Fibroblast of skin of scalp (primary cell): Measurements from ENCODE around the gene CCDC27. TPM values are rescaled to one million over a fixed set of nuclear protein-coding genes. Genes with fewer than 3 reads are reported as not detected.

ENCODE experiments used
- DNase-seq: peaks from one replicate; pipeline ENCODE4 v3.0.0-alpha.2; 2013
- polyA plus RNA-seq, 2 experiments: library from polyadenylated mRNA; unstranded; fragments of 120-200 nt; gene quantifications; one replicate each; pipeline ENCODE4 v1.2.1, GENCODE V29; 2013; ENCODE audit not compliant: insufficient read length in 2 of 2

CCDC27 gene
- not detected for polyA plus RNA-seq (2013, experiment 1 of 2; ENCODE audit: insufficient read length)
- polyA plus RNA-seq (2013, experiment 2 of 2; ENCODE audit: insufficient read length): not detected

DNA sequence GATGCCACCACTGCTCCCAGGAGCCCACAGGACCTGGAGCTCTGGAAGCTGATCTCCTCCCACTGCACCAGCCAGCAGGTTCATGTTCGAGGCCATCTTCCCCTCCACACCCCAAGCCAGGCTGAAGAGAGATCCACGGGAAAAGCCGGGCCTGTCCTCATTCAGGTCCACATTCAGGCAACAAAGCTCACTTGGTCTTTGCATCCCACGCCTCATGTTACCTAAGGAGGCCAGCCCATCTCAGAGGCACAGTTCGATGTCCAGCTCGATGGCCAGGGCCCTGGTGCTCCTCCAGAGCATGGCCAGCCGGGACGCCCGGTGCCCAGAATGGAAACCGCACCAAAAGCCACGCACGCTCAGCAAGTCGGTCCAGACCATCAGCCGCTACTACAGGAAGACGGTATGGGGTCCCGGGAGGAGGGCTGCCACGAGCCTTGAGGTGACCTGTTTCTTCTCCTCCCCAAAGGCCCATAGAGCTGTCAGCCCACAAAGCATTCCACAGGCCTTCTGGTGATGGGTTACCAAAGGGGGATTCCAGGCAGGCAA is at the start of gene CCDC27:
Gene CCDC27 (plus strand): TSS at position 51 of the 546 bp plus-strand sequence. CDS start 32 bp downstream, at position 83.
- no peak for DNase-seq

DNA sequence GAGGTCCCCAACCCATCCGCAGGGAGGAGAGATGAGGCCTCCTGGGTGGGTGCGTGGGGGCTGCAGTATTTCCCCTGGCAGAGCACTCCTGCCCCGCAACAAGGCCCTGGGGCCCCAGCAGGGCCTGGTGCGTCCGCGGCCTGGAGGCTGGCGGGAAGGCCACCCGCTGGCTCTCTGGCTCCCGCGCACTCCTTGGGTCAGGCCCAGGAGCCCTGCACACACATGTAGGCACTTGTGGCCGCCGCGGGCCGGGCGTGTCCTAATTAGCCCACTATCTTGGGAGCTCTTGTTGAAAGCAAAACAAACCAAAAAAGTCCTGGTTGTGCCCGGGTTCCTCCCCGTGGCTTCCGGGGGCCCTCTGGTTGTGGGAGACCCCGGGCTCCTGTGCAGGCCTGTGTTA is 49.7 kb upstream of the CCDC27 start:
- DNase-seq: no peak

DNA sequence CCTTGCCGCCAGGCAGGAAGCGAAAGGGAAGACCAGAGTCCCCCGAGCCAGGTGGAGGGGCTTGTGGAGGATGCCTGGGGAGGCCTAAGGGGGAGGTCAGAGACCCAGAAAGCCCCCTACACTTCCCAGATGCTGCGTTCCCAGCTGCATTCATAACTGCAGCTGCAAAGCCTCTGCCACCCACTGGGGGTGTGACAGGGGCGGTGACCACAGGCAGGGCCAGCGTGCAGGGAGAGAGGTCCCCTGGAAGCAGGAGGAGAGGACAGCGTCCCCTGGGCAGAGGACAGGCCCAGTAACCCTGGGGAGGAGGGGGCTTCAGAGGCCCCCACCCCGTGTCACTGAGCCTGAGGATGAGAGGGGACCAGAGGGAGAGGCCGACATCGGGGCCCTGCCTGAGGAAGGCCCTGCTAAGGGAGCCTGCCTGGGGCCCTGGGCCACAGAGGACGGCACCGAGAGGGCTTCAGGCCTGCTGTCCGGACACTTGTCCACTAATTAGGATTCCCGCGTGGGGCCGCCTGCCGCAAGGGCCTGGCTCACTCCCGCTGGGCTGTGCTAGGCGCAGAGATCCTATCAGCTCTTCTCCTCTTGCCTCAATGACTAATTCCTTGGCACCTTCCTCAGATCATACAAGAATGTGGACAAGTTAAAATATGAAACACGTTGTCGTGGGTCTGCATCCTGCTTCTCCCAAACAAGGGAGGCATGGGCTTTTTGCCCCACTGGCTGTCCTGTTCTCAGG is 49.1 kb upstream of the CCDC27 start:
- peak; percentile 45 for DNase-seq

DNA sequence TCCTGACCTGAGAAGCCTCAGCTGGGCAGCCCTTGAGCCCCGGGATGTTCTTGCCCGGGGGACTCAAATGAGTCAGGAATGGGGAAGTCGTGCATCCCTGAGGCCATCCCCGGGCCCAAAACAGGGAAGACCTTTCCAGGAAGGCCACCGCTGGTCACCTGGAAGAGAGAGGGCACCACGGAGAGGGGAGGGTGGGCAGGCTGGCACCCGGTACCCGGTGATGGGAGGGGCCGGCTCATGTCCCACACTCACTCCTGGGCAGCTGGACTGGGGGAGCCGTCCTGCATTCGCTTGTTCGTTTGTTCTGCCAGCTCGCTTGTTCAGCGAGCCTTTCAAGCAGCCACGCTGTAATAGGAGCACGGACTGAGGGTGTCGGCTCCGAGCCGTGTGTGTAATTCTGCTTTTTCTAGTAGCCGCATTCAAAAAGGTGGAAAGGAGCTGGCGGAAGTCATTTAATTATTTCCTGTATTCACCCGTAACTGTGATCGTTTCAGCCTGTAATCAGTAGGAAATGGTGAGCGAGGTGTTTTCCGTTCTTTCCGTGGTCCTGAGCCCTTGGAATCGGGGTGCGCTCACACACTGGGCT is 48.4 kb upstream of the CCDC27 start:
- no peak for DNase-seq

DNA sequence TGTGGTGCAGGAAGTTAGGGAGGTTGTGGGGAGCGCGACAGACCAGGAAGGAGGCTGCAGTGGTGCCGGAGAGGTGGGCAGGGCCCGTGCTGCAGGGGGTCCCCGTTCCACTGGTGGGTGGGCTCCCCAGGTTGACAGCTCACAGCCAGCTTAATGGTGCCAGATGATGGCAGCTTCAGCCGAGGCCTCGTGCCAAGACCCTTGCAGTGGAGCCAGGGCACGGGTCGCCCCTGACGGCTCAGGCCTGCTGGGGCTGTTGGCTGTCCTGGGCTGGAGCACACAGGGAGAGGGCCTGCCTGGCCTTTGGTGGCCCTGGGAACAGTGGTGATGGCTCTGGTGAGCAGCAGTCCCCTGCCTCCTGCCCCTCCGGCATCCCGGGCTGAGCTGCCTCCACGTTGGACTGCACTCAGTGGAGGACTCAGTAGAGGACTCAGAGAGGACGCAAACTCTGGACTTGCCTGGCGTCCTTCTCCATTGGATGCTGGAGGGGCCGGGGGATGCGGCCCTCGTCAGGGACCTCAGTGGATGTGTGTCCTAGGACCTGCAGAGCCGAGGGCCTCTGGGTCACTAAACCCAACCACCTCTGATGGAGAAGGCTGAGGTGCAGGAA is 46.8 kb upstream of the CCDC27 start:
- DNase-seq: no peak

DNA sequence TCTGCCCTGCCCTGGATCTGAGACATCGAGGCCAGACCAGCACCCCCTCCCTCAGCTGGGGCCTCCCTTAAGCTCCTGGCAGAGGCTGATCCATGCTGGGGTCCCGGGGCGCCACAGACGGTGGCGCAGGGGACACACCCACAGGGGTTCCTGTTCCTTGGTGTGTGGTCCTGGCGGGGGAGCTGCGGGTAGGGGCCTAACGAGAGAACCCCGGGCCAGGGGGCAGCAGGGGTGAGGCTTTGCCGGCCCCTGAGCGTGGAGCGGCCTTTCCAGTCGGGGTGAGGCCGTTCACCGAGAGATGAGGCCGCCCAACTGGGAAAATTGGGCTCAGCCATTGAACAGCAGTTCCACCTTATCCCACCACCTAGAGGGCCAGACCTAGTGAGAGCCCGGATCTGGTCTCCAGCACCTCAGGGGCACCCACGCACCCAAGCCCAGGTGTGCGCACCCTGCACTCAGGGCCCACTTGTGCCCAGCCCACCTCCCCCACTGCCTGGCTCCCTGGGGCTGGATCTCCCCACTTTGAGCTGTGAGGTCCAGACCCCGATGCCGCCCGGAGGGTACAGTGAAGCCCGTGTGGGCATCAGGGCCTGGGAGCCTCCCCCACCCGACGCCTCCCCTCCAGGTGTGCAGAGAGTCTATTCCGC is 45.5 kb upstream of the CCDC27 start:
- DNase-seq: no peak

DNA sequence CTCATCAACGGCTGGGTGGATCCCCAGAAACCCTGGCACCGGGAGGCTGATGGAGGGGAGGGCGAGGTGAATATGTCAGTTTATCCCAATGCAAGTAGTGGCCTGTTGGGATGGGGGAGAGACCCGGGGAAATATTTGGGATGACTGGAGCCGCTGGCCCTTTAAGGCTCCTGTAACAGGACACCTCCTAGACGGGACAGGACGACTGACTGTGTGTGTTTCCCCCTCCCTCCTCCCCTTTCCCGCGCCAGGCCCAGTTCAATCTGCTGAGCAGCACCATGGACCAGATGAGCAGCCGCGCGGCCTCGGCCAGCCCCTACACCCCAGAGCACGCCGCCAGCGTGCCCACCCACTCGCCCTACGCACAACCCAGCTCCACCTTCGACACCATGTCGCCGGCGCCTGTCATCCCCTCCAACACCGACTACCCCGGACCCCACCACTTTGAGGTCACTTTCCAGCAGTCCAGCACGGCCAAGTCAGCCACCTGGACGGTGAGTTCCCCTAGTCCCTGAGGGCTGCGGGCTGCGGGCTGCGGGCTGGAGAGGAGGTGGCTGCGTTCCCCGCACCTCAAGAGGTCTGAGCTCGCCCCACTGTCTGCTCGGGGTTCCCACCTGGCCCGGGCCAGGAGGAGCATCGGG is 44.8 kb upstream of the CCDC27 start:
- DNase-seq: no peak

DNA sequence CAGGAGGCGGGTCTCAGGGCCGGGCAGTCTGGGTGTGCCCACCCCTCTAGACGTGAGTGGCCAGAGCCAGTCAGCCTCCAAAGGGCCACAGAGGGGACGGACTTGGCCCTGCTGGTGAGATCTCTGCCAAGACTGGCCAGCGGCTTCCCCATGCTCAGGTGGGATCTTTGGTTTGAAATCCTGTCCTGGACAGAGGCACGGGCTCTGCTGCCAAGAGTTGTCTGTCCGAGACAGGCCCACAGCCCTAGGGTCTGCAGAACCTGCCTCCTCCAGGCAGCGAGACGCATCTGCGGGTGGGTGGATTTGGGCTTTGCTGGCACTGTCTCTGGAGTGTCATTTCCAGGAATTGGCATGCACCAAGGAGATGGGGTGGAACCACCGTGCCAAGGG is 44.3 kb upstream of the CCDC27 start:
- no peak for DNase-seq

DNA sequence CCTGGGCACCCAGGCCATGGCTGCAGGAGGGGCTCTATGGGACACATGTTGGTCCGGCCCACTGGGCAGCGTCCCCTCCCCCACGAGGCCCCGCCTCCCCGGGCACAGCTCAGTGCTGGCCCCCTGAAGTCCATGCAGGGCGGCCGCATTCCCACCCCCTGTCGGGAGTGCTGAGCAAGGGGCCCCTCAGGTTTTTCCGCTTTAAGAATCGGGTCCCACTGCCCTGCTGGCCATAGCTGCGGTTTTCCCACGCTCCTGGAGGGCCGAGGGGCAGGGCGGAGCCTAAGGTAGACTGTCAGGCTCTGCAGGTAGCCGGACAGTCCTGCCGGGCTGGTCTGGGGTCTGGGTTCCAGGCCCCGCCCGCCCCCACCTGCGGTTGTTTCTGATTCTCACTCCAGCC is 43.5 kb upstream of the CCDC27 start:
- no peak for DNase-seq

DNA sequence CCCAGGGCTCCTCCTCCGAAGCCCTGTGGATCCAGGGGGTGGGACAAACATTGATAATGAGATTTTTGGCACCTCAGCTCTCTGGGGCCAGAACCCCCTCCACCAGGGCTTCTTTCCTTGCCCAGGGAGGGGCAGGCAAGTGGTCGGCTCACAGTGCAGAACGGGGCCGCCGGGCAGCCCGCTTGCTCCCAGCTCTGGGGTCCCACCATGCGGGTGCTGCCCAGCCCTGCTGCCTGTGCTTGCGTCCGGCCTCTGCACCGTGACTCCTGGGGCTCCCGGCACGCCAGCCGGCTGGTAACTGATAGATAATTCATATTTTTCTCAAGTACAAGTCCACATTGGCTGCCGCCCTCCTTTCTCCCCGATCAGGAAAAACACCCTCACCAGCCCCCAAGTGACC is 42.0 kb upstream of the CCDC27 start:
- DNase-seq: no peak

DNA sequence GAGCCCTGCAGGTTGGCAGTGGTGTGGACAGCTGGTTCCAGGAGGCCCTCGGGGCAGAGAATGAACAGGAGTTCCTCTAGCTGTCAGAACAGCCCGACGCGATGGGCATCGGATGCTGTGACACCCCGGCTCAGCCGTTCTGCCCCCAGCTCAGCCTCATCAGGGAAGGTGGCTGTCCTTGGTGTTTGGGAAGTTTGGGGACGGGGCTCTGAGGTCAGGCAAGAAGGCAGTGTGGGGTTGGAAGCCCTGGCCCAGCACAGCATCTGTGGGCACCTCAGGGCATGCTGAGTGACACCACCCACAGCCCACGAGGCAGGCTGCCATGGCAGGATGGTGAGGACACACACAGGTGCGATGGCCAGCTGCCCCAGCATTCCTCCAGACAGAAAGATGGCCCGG is 40.9 kb upstream of the CCDC27 start:
- DNase-seq: no peak

DNA sequence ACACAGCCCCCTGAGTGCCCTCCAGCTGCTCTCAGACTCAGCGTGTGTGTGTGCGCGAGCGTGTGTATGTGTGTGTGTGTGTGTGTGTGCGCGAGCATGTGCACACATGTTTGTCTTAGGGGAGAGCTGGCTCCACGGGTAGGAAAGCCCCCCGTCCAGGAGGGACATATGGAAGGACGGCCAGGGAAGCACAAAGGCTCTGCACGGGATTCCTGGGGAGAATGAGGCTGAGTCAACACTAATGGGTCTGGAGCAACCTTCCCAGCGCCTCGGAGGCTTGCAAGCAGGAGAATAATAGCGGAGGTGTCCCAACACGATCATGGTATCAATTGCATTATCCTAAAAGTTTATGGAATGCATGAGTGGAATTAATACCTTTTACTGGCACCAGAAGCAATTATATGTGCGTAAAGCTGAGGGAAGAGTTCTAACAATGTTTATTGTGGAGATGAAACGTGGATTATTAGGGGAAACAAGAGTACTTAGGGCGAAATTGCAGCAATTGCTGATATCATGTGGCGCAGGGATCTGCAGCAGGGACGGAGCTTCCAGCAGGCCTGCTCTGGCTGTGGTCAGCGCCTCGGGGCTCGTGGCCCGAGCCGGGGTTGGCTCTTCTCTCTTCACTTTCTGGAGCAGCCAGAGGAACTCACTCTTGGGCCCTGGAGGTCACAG is 40.3 kb upstream of the CCDC27 start:
- no peak for DNase-seq

DNA sequence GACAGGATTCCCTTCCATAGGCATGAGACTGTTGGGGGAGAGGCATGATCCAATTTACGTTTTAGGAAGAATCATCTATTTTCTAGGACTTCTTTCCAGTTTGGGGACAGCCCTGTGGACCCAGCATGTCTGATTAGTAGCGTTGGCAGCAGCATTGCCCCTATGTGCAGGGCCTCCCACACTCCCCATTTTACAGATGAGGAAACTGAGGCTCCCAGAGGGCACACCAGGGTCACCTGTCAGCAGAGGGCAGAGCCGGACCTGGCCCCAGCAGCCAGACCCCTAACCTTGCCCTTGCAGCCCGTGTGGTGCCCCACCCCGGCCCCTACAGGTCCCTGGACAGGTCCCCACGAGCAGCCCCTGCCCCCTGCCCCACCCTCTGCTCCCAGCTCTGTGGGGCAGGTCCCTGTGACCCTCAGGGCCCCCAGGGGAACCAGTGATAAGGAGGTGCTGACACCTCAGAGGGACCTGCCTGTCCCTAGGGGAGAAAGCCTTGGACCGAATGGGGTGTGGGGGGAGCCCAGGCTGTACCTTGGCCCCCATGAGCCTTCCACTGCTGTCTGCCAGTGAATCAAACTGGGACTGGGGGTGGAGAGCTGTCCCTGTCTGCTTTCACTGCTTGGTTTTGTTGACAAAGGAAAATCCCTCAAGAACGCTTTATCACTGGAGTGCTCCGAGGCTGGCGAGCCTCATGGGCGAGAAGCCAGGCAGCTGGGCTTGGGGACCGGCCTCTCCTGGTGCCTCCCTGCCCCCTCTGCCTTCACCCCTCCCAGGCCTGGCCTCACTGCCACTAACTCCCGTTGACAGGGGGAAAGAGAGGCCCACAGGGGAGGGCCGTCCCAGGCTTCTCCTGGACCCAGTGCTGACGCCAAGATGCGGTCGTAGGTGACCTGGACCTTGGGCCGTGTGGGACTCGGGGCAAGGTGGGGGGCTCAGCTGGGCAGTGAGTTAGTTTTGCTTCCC is 39.4 kb upstream of the CCDC27 start:
- no peak for DNase-seq

DNA sequence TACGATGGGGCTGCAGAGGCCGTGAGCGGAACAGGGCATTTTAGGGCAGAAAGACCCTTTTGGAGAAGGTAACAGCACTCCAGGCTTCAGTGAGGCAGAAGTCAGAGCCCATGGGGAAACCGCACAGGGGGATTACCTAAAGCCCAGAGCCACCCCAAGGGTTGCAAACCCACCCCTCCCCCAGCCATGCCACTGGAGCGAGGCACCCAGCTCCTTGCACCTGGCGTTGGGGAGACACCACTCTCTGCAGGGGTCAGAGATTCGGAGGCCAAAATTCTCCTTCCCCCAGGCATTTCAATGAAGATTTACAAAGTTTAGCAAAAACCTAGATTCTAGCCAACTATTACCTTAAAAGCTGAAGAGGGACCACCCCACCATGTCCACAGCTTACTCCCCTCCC is 38.4 kb upstream of the CCDC27 start:
- DNase-seq: no peak

DNA sequence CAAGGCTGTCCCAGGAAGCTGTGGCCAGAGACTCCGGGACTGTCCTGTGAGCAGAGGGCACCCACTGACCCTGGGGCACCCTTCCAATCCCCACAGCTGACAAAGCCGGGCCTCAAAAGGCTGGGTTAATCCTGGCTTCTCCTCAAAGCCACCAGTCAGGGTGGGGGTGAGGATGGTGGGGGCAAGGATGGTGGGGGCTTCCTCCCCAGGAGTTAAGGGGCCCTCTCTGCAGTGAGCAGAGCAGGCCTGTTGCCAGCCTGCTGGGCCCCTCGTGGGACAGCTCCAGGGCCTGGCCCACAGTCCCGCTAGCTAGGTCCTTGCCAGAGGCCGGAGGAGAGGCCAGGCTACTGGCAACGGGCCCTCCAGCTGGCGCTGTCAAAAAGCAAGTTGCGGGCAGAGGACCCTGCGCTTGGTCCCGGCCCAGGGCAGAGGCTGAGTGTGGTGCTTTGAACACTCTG is 37.9 kb upstream of the CCDC27 start:
- DNase-seq: no peak

DNA sequence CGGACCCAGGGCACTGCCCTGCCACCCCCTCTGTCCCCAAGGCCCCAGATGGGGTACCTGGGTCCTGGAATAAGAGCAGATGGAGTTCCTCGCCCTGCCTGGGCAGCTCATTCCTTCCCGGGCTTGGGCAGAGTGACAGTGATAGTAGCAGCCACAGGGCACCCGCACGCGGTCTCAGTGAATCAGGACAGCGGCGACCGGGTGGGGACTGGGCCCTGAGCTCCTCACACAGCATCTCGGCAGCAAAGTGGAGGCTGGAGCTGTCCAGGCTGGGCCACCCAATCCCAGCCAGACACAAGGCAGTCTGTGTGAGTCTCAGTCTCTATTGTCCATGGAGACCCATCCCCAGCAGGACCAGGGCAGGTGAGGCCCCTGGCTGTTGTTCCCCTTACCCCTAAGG is 37.4 kb upstream of the CCDC27 start:
- no peak for DNase-seq

DNA sequence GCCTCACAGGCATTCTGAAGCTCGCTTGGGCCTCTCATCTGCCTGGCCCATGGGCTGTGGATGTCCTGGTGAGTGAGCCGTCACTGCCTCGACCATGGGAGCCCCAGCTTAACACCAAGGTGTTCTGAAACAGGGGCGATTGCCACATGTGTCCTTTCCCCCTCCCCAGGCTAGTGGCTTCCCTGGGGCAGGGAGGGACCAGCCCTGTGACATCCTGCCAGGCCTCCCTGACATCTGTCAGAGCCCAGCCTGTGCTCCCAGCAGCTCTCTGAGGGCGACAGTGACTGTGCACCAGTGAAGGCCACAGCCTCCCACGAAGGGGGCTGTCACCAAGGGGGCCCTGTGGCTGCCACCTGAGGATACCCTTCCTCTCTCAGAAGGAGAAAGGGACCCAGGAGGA is 35.9 kb upstream of the CCDC27 start:
- DNase-seq: no peak

DNA sequence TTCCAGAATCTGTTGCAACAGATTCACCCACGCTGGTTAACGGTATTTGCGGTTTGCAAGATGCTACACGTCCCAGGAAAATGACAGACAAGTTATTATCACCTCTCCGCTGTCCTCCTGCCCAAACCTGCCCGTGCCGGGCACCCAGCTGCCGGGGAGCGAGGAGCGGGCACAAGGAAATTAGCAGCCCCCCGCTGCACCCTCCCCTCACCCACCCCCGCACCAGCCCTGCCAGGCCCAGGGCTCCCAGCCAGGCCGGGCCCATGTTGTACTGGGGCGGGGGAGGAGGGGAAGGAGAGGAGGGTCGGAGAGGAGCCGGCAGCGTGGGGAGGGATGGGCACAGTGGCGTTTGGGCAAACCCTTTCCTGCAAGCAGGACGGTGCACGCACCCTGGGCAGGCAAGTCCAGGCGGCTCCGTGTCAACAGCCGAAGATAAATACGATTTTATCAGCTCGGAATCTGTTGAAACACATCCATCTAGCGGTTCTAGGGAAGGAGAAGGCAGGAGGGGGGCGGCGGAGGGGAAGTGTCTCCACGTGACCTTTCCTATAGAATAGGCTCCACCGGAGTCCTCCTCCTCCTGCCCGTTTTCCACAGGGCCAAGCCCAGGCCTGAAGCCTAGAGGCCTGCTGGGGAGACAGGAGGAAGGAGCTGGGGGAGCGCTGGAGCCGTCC is 35.1 kb upstream of the CCDC27 start:
- DNase-seq: no peak

DNA sequence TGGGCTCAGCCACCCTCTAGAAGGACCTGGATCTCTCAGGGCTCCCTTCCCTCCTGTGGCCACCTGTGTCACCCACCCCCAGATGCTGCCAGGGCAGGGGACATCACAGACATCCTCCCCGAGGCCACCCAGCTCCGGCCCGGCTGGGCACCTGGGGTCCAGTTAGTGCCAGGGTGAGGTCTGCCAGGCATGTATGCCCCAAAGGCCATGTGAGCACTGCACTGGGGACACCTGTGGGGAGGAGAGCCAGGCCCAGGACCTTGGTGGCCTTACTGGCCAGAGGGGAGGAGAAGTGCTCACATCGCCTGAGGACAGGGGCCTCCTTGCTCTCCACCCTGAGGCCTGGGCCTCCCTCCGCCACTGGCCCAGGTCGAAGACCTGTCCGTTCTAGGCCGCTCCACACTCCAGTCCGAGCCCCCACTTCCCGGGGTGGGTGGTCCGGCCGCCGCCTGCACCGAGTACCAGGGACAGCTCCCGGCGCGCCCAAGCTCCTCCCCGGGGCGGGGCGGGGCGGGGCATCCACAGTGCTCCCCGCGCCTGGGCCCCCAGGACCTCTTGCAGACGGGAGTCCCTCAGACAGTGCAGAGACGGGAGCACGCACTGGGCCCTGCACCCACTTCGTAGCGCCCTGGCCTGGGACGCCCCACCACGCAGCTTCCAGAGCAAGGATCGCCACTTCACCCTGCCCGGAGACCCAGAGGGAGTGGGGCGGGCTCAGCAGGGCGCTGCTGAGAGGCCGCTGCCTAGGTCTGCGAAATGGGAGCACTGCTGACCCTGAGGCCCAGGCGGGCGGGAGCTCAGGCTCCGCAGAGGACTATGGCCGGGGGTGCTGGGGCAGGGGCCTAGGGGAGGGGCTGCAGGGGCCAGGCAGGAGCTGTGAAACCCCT is 34.3 kb upstream of the CCDC27 start:
- no peak for DNase-seq
